ENCODE data around the gene ASXL1. TPM values are rescaled to one million over a fixed set of nuclear protein-coding genes. Genes with fewer than 3 reads are reported as not detected.

Gene ASXL1
- total and polyA plus RNA-seq, 8 donors = 32.9 to 57.7 (median 38.0) TPM

DNA sequence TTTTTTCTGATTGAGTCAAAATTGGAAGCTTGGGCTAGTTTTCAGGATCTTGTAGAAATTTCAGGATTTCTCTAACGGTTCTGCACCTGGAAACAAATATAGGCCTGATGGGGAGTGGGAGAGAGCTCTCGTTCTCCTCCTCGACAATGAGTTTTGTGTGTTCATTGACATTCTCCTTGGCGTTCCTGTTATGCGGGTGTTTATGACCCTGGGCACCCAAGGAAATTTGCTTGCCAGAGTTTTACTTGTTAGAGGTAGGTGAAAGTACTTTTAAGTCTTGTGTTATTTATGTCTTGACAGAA, 2.2 kb downstream of the ASXL1 start:
- Histone ChIP-seq H3K9me3 (no peaks in the 10 kb centered on the region), H3K36me3 (no peaks in the 10 kb centered on the region), H3K27me3 (no peaks in the 10 kb centered on the region), H3K4me3 (peak overlapping the region in 2 of 4 donors; percentile 79 to 94), H3K4me1 (peaks cover 13 to 47% (median 28%) of the 10 kb centered on the region in 3 donors), H3K27ac (peak overlapping the region in 2 of 4 donors; percentile 97 to 98)
- WGBS, 2 donors = 7 to 8% methylated on average over 5 of the region's 5 CpGs
- TF ChIP-seq, protein P1, sequence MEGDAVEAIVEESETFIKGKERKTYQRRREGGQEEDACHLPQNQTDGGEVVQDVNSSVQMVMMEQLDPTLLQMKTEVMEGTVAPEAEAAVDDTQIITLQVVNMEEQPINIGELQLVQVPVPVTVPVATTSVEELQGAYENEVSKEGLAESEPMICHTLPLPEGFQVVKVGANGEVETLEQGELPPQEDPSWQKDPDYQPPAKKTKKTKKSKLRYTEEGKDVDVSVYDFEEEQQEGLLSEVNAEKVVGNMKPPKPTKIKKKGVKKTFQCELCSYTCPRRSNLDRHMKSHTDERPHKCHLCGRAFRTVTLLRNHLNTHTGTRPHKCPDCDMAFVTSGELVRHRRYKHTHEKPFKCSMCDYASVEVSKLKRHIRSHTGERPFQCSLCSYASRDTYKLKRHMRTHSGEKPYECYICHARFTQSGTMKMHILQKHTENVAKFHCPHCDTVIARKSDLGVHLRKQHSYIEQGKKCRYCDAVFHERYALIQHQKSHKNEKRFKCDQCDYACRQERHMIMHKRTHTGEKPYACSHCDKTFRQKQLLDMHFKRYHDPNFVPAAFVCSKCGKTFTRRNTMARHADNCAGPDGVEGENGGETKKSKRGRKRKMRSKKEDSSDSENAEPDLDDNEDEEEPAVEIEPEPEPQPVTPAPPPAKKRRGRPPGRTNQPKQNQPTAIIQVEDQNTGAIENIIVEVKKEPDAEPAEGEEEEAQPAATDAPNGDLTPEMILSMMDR (IDR thresholded peaks at IDR 0.05) = no peak
- DNase-seq = no peak
- intact Hi-C loops (cut with DNase I) = no loop called here
- FAIRE-seq = no peak
- ATAC-seq = no peak

DNA sequence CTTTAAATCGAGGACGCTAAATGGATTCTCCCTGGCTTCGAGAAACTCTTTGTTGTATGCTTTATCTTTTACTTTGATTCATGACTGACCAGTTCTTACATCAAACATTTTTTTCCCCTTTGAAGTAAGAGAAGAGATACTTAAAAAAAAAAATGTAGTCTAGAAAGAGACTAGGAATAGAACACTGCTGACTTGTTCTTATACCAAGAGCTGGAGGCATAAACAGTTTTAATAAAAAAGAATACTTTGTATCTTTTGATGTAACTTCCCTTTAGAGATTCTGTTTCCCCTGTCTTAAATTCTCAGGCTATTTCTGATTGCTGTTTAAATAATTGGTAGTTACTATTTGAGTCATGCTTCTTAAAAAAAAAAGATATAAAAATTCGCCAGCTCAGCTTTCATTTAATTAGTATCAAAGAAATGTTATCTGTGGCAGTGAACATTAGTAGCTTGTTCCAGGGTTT, 4.8 kb downstream of the ASXL1 start:
- no peaks in the 10 kb centered on the region for H3K27me3 ChIP-seq
- no peak for FAIRE-seq
- ATAC-seq = no peak
- H3K4me1 ChIP-seq = peaks cover 30 to 60% (median 50%) of the 10 kb centered on the region in 3 donors
- intact Hi-C loops (cut with DNase I) = no loop called here
- no peak for DNase-seq
- no peaks in the 10 kb centered on the region for H3K36me3 ChIP-seq
- 6 to 9% methylated on average over 4 of the region's 4 CpGs for WGBS, 2 donors
- no peaks in the 10 kb centered on the region for H3K9me3 ChIP-seq
- H3K4me3 ChIP-seq = no peak overlapping the region
- peak overlapping the region in 2 of 4 donors; percentile 10 to 32 for H3K27ac ChIP-seq
- TF ChIP-seq, protein P1 (IDR thresholded peaks at IDR 0.05) = no peak

DNA sequence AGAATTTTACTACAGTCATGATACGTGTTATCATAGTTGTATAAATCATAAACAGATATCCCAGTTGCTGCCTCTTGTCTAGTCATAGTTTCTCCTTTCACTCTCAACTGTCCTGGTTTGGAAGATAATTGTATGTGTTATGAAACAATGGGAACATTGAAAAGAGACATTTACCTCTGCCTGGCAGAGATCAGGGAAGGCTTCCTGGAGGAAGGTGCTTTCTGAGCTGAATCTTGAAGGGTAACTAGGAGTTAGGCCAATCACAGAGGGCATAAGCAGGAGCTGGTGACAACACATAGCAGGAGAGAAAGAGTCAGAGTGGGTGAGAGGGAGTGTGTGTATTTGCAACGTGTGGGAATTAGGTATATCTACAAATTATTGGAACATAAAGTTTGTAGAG, 5.4 kb downstream of the ASXL1 start:
- H3K9me3 ChIP-seq = no peaks in the 10 kb centered on the region
- intact Hi-C loops (cut with DNase I) = no loop called here
- peaks cover 35 to 64% (median 54%) of the 10 kb centered on the region in 3 donors for H3K4me1 ChIP-seq
- no peak for DNase-seq
- TF ChIP-seq, protein P1 (IDR thresholded peaks at IDR 0.05) = no peak
- WGBS, 2 donors = 44 to 54% methylated on average over 2 of the region's 2 CpGs
- ATAC-seq = no peak
- FAIRE-seq = no peak
- no peaks in the 10 kb centered on the region for H3K36me3 ChIP-seq
- H3K27me3 ChIP-seq = no peaks in the 10 kb centered on the region
- peak overlapping the region in 2 of 4 donors; percentile 10 to 32 for H3K27ac ChIP-seq
- no peak overlapping the region for H3K4me3 ChIP-seq

DNA sequence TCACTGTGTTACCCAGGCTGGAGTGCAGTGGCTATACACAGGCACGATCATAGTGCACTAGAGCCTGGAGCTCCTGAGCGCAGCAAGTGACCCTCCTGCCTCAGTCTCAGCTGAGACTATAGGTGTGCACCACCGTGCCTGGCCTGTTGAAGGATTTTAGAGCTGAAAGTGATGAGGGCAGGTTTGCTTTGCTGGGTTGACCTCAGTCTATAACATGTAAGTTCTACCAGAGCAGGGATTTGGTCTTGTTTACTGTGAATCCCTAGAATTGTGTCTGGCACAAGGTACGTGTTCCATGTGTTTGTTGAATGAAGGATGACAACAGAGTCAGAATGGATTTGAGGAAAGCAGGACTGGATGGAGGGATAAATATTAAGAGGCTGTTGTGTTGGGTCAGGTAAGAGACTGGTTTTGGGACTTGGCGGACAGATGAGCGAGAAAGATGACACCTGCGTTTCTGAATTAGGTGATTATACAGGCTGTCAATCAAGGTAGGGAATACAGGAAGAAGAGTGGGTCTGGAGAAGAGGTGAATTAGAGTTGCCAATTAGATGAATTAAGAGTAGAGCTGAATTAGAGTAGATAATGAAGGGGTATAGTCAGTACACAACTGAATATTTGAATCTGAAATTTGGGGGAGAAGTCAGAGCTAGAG, 6.5 kb downstream of the ASXL1 start:
- WGBS, 2 donors = 57 to 61% methylated on average over 7 of the region's 7 CpGs

DNA sequence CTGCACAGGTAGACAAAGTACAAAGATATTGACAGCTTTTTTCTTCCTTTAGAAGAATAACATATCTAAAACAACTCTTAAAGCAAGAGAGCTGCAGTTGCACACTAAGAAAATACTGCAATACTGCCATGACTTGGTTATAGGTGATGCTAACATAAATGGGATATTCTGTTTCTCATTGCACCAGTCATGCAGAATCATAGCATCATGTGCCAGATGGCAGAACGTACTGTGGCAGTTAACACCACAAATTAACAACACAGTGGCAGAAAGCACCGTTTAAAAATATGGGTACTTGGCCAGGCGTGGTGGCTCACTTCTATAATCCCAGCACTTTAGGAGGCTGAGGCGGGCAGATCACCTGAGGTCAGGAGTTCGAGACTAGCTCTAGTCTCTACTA, 7.4 kb downstream of the ASXL1 start:
- intact Hi-C loops (cut with DNase I) = no loop called here
- TF ChIP-seq, protein P1 (IDR thresholded peaks at IDR 0.05) = no peak

More for the DNA sequence above, 6.5 kb downstream of the ASXL1 start:
- FAIRE-seq (no peak), ATAC-seq (no peak), DNase-seq (no peak)
- H3K27me3 ChIP-seq = no peaks in the 10 kb centered on the region
- intact Hi-C loops (cut with DNase I) = no loop called here
- no peaks in the 10 kb centered on the region for H3K9me3 ChIP-seq
- H3K36me3 ChIP-seq = no peaks in the 10 kb centered on the region
- peaks cover 45 to 76% (median 65%) of the 10 kb centered on the region in 3 donors for H3K4me1 ChIP-seq
- H3K27ac ChIP-seq = no peak overlapping the region
- TF ChIP-seq, protein P1 (IDR thresholded peaks at IDR 0.05) = no peak
- no peak overlapping the region for H3K4me3 ChIP-seq

More for the DNA sequence above, 7.4 kb downstream of the ASXL1 start:
- FAIRE-seq (no peak), DNase-seq (no peak), ATAC-seq (peak in 1 of 4 donors; percentile 27)
- WGBS, 2 donors = 52 to 61% methylated on average over 5 of the region's 5 CpGs
- H3K4me1 ChIP-seq = peaks cover 48 to 78% (median 72%) of the 10 kb centered on the region in 3 donors
- no peak overlapping the region for H3K27ac ChIP-seq
- no peak overlapping the region for H3K4me3 ChIP-seq
- no peaks in the 10 kb centered on the region for H3K27me3 ChIP-seq
- no peaks in the 10 kb centered on the region for H3K9me3 ChIP-seq
- H3K36me3 ChIP-seq = peaks cover 0 to 3% (median 0%) of the 10 kb centered on the region in 3 donors

Measured in pancreas (tissue), 10 donors.